DMS 273 (cell line): ENCODE measurements around the gene GSE1.

ENCODE experiments used
- DNase-seq: peaks from one replicate; lab custom pipeline; 2025; ENCODE audit not compliant: unreplicated experiment; lab: John Stamatoyannopoulos, UW

The GSE1 gene

GRCh38 chr16:85631802-85632393, 18.8 kb downstream of the GSE1 start:
- peak; percentile 69 for DNase-seq

DNA sequence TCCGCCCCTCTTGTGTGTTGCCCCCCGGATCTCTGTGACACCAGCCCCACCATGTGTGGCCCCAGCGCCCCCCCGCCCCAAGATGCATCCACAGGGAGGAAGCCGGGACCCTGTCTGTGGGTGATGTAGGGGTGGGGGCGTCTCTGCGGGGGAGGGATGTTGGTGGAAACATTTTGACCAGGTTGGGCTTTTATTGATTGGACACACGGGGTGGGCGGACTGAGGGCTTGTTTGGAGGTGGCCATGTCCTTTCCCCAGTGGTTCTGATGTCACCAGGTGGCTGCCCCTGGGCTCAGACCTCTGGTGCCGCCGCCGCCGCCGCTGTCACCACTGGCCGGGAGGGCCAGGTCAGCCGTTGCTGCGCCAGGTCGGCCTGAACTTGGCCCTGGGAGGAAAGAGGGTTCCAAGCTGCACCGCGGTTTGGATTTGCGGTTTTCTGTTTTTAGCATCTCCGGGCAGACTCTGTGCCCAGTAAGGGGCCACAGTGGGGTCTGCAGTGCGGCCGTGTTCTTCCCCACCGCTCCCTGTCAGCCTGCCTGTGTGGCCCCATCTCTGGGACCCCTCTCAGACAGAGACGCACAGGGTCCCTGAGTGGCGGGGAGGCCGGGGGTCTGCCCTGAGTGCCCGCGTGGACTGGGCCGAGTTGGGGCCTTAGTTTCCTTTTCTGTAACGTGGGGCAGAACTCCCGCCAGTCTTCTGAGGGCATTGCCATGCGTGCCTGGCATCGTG, 19.8 kb downstream of the GSE1 start:
- no peak for DNase-seq

DNA sequence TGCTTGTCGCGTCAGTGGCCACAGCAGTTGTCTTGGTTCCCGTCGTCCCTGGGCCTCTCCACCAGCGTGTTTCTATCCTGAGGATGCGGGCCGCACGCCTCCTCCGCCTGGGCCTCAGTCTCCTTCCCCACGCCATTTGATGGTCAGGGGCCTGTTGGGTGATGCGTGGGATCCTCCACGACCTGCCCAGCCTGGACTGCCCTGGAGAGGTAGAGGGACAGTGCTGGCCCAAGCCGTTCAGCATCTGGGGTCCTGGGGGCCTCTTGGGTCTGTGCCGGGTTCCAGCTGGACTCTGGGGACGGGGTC, 20.3 kb downstream of the GSE1 start:
- DNase-seq, result no peak

DNA sequence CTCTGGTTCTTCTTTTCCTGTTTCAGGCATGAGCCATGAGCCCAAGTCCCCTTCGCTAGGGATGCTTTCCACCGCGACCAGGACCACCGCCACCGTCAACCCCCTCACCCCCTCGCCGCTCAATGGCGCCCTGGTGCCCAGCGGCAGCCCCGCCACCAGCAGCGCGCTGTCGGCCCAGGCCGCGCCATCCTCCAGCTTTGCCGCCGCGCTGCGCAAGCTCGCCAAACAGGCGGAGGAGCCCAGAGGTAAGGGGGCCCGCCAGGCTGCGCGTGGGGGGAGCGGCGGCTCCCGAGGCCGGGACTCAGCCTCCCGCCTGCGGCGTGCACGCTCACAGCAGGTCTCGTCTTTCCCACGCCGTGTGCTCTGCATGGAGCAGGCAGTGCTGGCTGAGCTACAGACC, 20.8 kb downstream of the GSE1 start:
- DNase-seq, result no peak

GRCh38 chr16:85634747-85635544, 21.8 kb downstream of the GSE1 start:
- DNase-seq, result peak; percentile 84

DNA sequence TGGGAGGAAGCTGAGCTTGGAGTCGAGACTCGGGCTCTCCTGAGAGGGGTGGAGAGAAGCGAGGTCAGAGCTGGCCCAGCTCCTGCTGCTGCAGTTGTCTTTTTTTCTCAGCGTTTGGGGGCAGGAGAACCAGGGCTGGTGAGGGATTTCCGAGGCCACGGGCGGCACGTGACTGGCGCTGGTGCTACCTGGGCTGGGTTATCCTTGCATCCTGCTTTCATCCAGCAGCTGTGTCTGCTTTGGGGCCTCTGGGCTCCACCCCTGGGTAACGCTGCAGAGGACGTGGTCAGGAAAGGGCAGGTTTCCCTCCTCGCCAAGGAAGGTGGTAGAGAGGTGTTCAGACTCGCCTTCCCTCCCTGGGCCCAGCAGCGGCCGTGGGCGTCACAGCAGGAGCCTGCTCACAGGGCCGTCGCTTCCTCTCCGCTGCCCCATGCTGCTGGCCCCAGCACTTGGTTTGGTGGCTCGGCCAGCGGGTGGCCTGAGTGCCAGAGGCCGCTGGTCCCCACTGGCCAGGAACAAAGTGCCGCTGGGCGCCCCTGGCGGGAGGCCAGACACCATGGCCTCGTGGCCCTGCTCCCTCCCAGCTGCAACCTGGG, 22.5 kb downstream of the GSE1 start:
- peak; percentile 84 for DNase-seq

- DNase-seq, result peak; percentile 56
These were observed 23.2 kb downstream of the GSE1 start for GRCh38 chr16:85636234-85636812.

DNA sequence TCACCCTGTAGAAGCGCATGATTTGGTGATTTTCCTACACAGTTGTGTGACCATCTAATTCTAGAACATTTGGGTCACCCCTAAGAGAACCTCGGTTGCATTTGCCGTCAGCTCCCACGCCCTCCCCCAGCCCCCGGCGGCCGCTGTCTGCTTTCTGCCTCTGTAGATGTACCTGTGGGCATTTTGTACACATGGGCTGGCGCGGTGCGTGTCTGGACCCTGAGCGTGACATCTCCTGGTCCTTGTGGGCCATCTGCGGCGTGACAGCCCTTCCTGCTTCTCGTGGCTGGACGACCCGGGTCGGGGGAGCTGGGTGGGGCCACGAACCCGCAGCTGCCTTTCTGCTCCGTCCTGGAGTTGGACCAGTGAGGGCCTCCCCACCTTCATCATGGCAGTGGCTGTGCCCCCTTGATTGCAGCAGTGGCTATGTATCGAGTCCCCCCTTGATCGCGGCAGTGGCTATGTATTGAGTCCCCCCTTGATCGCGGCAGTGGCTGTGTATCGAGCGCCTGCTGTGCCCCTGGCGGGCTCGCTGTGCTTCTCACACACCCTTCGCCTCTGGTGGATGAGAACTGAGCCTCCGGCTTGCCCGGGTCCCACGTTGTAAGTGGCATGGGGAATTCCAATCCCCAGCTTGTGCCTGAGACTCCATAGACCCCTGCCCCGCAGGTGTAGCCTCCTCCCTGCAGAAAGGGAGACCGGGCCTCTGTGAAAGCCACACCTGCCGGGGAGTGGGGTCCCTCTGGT, 24.1 kb downstream of the GSE1 start:
- DNase-seq, result peak; percentile 81

GRCh38 chr16:85637808-85638647, 24.9 kb downstream of the GSE1 start:
- peak; percentile 84 for DNase-seq

DNA sequence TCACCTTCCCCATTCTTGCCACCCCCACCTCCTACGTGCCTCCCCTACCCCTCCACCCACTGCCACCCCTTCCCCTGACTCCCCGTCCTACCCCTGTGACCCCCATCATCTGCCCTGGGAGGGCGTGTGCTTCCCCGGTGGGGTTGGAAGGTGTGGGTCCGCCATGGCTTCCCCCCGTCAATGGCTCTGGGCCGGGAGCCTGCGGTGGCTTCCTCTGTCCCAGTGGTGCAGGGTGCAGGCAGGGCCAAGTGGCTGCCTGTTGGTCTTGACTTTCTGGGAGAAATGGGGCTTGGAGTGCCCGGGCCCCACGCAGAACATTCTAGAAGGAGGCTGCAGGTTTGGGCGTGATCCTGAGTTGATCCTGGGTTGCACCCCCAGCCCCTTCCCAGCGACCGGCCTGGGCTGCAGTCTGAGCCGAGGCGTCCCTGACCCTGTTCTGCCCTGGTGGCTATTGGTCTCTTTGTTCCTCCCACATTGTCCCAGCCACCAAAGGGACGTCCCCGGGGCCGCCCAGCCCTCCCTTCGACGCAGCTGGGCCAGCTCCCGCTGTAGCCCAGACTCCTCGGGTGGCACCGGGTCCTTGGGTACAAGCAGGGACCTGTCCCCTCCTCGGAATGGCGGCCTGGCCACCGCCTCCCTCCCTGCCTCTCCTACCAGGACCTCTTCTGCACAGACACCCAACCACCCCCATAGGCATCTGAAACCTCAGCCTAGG, 25.7 kb downstream of the GSE1 start:
- no peak for DNase-seq

GRCh38 chr16:85639529-85640253, 26.6 kb downstream of the GSE1 start:
- peak; percentile 99 for DNase-seq

GRCh38 chr16:85640254-85640558, 27.1 kb downstream of the GSE1 start:
- peak; percentile 79 for DNase-seq

GRCh38 chr16:85640585-85640984, 27.5 kb downstream of the GSE1 start:
- peak; percentile 76 for DNase-seq

DNA sequence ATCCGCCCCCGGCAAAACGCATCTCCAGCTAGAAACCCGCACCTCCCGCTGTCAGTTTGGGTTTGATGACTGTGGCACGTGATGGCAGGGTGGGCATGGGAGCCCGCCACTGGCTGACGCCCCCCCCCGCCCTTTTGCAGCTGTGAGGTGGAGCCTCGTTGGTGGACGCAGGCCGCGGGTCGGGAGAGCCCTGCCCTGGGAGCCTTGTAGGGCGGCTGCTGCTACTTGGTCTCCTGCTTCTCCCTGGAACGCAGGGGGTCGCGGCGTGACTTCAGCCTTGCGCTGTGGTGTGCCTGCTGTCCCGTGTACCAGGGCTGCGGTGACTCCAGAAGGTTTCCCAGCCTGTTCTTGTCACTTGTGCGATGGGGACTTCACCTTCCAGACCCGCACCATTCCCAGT, 28.2 kb downstream of the GSE1 start:
- DNase-seq, result peak; percentile 87

DNA sequence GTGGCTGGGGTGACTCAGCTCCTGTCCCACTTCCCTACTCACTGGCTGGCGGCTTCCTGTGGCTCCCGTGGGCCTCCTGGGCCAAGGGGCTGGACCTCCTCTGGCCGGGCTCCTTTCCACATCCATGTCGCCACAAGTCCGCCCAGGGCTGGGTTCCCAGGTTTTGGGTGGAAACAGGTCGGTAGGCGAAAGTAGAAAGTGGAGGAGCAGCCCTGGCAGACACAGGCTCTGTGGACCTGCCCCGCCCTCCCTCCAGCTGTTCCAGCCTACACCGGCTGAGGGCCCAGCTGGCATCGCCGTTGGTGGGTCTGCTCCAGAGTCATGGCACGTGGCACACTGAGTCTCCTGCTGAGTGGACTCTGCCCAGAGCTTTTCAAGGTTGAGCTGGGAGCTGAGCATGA, 28.7 kb downstream of the GSE1 start:
- DNase-seq, result peak; percentile 98

- DNase-seq, result no peak
These were observed 29.7 kb downstream of the GSE1 start for GRCh38 chr16:85642762-85643358.

DNA sequence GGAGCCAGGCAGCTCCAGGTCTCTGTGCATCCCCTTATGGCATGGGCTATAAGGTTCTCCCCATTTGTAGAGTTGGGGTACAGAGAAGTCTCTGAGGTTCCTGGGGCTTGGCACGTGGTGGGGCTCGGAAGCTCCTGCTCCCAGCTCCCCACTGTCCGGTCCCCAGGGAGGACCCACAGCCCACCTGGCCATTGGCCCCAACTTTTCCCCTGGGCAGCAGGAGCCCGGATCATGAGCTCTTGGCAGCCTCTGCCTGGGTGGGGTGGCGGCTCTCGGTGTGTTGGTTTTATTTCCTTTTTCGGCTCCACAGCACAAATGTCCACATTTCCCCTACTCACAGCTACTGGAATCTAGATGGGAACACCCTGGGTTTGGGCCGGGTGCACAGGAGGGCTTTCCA, 30.5 kb downstream of the GSE1 start:
- DNase-seq, result no peak

DNA sequence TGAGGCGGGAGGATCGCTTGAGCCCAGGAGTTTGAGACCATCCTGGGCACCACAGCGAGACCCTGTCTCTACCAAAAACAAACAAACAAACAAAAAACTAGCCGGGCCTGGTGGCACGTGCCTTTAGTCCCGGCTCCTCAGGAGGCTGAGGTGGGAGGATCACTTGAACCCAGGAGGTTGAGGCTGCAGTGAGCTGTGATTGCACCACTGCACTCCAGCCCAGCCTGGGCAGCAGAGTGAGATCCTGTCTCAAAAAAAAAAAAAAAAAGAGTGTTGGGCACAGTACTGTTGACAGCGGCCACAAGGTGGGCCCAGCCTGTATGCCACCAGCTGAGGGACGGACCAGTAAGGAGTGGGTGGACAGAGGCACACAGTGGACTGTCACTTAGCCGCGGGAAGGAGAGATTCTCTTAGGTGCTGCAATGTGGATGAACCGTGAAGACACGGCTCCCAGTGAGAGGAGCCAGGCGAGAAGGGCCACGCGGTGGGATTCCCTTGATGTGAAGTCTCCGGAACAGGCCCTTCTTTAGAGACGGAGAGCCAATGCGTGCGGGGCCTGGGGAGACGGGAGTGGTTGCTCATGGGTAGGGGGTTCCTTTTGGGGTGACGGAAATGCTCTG, 31.1 kb downstream of the GSE1 start:
- no peak for DNase-seq
